Natural killer cell (primary cell): ENCODE measurements around the gene TSPAN31. TPM values are rescaled to one million over a fixed set of nuclear protein-coding genes. Genes with fewer than 3 reads are reported as not detected.

Experiments used
- ATAC-seq, 3 donors: fragments of 150-1000 bp in 2 of 3; fragments of 200-7000 bp in 1 of 3; cut with Tn5 transposase; 1 replicate in 1 of 3; 2 replicates in 2 of 3; pipeline ENCODE4 v1.10.0; 2021; ENCODE audit warnings: mild to moderate bottlenecking in 2 of 3, moderate library complexity in 2 of 3
- DNase-seq, 2 donors: peaks; one replicate each; pipeline versions ENCODE4 v3.0.0 to v3.0.0-alpha.2; 2013 to 2021; ENCODE audit warnings: mixed read lengths in 1 of 2
- H3K27ac ChIP-seq: one replicate; pipeline ENCODE4 v1.5.1; 2013; ENCODE audit warnings: mild to moderate bottlenecking, low read length
- H3K27me3 ChIP-seq: one replicate; pipeline ENCODE4 v1.6.1; 2013; ENCODE audit warnings: low read length; ENCODE audit not compliant: control insufficient read depth, insufficient read depth
- H3K36me3 ChIP-seq: one replicate; pipeline ENCODE4 v1.6.1; 2013; ENCODE audit warnings: low read length; ENCODE audit not compliant: control insufficient read depth, insufficient read depth
- H3K4me1 ChIP-seq: one replicate; pipeline ENCODE4 v1.6.1; 2013; ENCODE audit warnings: low read length; ENCODE audit not compliant: control insufficient read depth, insufficient read depth
- H3K4me3 ChIP-seq: one replicate; pipeline ENCODE4 v1.5.1; 2013; ENCODE audit warnings: low read length
- H3K9me3 ChIP-seq: one replicate; pipeline ENCODE4 v1.6.1; 2013; ENCODE audit warnings: low read length; ENCODE audit not compliant: control insufficient read depth, insufficient read depth
- H3K27ac Mint-ChIP-seq, 2 donors: one replicate each; pipeline ENCODE4 v1.8.0; 2022; ENCODE audit warnings: mild to moderate bottlenecking in 2 of 2, mixed read lengths in 2 of 2, moderate library complexity in 1 of 2
- H3K27me3 Mint-ChIP-seq, 2 donors: one replicate each; pipeline ENCODE4 v1.8.0; 2022; ENCODE audit warnings: low read depth in 2 of 2, mixed read lengths in 2 of 2
- H3K36me3 Mint-ChIP-seq: one replicate; pipeline ENCODE4 v1.8.0; 2022; ENCODE audit warnings: mixed read lengths
- H3K4me1 Mint-ChIP-seq, 2 donors: one replicate each; pipeline ENCODE4 v1.8.0; 2022; ENCODE audit warnings: mixed read lengths in 2 of 2
- H3K4me3 Mint-ChIP-seq: one replicate; pipeline ENCODE4 v1.8.0; 2022; ENCODE audit warnings: mild to moderate bottlenecking, moderate library complexity, mixed read lengths
- H3K9me3 Mint-ChIP-seq, 2 donors: one replicate each; pipeline ENCODE4 v1.8.0; 2022; ENCODE audit warnings: mixed read lengths in 2 of 2
- WGBS: methylation state at CpG from one replicate; pipeline ENCODE4 v1.1.7; 2013; ENCODE audit warnings: missing lambda C conversion rate; ENCODE audit not compliant: insufficient coverage; 5-methylcytosine and 5-hydroxymethylcytosine counted together
- intact Hi-C: fragments of 100-400 bp; cut with micrococcal nuclease; formaldehyde crosslinking; loops from one replicate; pipeline ENCODE4 v1.14.2; 2022
- total RNA-seq, 4 donors: library from RNA; stranded (reverse); fragments of 120-200 nt in 1 of 4; gene quantifications; one replicate each; pipeline versions ENCODE4 v1.2.3 to v1.2.4, GENCODE V29; 2013 to 2022
- TF ChIP-seq, protein P1 (sequence below): fragments of 200-600 bp; IDR thresholded peaks from one replicate; pipeline ENCODE4 v1.8.0; 2022; ENCODE audit warnings: antibody characterized with exemption

TSPAN31 gene
- total RNA-seq, 3 donors from 2014 or later (not counting 1 experiment from before 2014, with no cell fraction given): 18.3 to 27.0 (median 23.5) TPM

DNA sequence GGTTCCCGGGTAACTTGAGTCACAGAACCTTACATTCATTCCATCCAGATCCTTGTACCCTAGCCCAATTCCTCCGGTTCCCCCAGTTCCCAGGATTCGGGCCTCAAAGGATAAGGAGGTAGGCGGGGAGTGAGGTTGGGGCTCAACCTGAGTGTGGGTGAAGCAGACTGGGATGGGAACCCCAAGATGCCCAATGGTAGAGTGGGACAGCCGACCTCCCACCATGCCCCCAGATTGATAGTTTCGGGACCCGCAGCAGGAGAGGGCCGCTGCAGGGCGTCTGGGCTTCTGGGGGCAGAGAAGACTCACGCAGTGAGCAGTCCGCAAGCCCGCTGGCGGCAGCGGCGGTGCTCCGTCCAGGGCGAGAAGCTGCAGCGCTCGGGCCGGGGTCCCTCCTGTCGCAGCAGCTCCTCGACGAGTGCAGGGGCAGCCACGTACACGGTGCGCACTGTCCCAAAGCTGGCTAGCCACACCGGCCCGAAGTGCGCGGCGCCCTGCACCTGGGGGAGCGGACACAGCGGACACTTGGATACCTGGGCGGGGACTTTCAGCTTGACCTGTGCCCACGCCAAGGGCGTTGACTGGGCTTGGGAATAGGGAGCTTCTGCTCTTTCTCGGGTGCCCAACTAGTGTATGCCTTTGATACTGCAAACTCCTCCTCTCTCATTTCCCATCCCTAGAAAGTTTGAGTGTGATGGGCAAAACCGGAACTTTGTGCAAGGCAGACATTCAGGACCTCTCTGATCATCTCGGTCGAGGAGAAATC, 21.0 kb downstream of the TSPAN31 start:
- peak overlapping the region; percentile 36 to 74 for H3K27ac Mint-ChIP-seq

DNA sequence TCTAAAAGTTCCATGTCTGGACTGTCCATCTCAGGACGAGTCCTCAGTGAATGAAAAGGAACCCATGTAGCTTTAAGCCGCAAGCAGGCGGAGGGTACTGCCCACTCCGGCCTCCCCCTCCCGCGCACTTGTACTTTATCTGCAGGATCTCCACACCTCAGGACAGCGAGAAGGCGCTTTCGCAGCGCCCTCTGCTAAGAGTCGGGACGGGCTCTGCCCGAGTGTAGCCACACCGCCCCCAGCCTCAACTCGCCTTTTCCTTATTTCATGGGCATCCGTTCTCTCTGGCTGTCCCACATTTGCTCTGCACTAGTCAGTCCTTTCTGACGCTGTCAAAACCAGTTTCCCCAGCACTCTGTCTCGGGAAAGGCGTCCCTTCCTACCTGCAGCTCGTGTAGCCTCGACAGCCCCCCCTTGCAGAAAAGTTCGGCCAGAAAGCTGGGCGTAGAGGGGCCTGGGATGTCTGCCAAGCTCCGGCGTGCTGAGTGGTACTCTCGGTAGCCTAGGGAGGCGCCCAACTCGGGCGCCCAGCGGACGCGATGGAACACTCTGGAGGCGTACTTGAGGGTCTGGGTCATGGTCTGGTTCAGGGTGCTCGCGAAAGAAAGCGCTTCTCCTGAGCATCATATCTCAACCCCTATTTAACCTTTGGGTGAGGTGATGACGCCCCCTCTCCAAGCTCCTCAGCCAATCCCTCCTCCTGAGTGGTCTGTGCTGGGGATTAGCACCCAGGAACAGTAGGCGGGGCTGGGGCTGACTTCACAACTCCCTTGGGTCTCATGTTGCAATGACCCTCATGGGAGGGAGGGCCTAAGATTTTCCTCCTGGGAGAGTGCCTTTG, 21.8 kb downstream of the TSPAN31 start, which contains the start of gene CYP27B1:
CYP27B1 (minus strand) TSS at position 615 of the 841 bp plus-strand sequence; CDS start at position 578, 37 bp downstream.
- Histone ChIP-seq H3K36me3 (no peaks in the 10 kb centered on the region), H3K9me3 (no peaks in the 10 kb centered on the region), H3K4me1 (peaks cover 35% of the 10 kb centered on the region), H3K27me3 (peaks cover 41% of the 10 kb centered on the region), H3K27ac (no peak within 1 kb of the TSS), H3K4me3 (peak within 1 kb of the TSS; percentile 43)
- Mint-ChIP-seq H3K27me3 (peaks cover 40 to 44% of the 10 kb centered on the region in 2 donors), H3K27ac (peak within 1 kb of the TSS; percentile 31 to 36), H3K4me1 (peaks cover 27 to 31% of the 10 kb centered on the region in 2 donors), H3K9me3 (no peaks in the 10 kb centered on the region), H3K4me3 (peak within 1 kb of the TSS; percentile 86), H3K36me3 (no peaks in the 10 kb centered on the region)
- TF ChIP-seq, protein P1, sequence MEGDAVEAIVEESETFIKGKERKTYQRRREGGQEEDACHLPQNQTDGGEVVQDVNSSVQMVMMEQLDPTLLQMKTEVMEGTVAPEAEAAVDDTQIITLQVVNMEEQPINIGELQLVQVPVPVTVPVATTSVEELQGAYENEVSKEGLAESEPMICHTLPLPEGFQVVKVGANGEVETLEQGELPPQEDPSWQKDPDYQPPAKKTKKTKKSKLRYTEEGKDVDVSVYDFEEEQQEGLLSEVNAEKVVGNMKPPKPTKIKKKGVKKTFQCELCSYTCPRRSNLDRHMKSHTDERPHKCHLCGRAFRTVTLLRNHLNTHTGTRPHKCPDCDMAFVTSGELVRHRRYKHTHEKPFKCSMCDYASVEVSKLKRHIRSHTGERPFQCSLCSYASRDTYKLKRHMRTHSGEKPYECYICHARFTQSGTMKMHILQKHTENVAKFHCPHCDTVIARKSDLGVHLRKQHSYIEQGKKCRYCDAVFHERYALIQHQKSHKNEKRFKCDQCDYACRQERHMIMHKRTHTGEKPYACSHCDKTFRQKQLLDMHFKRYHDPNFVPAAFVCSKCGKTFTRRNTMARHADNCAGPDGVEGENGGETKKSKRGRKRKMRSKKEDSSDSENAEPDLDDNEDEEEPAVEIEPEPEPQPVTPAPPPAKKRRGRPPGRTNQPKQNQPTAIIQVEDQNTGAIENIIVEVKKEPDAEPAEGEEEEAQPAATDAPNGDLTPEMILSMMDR: no peak
- intact Hi-C loops: no loop called here
- WGBS: 13% methylated on average over 38 of the region's 38 CpGs
- ATAC-seq (peak; percentile 52 to 70 (median 58)), DNase-seq (peak in 1 of 2 donors; percentile 34)

More for the DNA sequence above, 21.0 kb downstream of the TSPAN31 start:
- Histone ChIP-seq H3K27me3 (peaks cover 41% of the 10 kb centered on the region), H3K27ac (no peak overlapping the region), H3K9me3 (no peaks in the 10 kb centered on the region), H3K4me1 (peaks cover 30% of the 10 kb centered on the region), H3K36me3 (no peaks in the 10 kb centered on the region), H3K4me3 (peak overlapping the region; percentile 43)
- intact Hi-C loops: no loop called here
- no peaks in the 10 kb centered on the region for H3K9me3 Mint-ChIP-seq
- DNase-seq (peak in 1 of 2 donors; percentile 24), ATAC-seq (peak in 1 of 3 donors; percentile 22)
- H3K4me1 Mint-ChIP-seq: peaks cover 23 to 26% of the 10 kb centered on the region in 2 donors
- peak overlapping the region; percentile 86 for H3K4me3 Mint-ChIP-seq
- TF ChIP-seq, protein P1: no peak
- H3K27me3 Mint-ChIP-seq: peaks cover 40 to 44% of the 10 kb centered on the region in 2 donors
- 3% methylated on average over 39 of the region's 40 CpGs for WGBS
- H3K36me3 Mint-ChIP-seq: no peaks in the 10 kb centered on the region

DNA sequence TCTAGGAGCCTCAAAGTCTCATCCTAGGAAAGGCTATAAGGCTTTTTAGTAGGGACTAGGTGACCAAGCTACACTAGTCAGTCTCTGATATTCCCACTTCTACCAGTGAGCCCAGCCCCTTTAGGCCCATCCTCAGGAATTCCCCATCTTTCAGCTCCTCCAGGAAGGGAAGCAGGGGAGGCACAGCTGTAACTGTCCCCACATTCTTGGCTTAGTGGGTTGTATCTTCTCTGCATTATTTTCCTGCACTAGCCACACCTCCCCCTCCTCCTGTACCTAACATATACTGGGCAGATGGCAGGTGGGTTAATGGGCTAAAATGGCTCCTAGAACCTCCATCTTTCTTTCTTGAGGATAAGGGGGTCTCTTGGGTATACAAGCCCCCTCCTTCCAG, 22.5 kb downstream of the TSPAN31 start:
- H3K27ac Mint-ChIP-seq: no peak overlapping the region
- H3K4me3 ChIP-seq: no peak overlapping the region
- peaks cover 39% of the 10 kb centered on the region for H3K4me1 ChIP-seq
- peaks cover 41% of the 10 kb centered on the region for H3K27me3 ChIP-seq
- no peak for DNase-seq
- no peak overlapping the region for H3K4me3 Mint-ChIP-seq
- H3K27ac ChIP-seq: no peak overlapping the region
- no peaks in the 10 kb centered on the region for H3K9me3 ChIP-seq
- intact Hi-C loops: no loop called here
- no peaks in the 10 kb centered on the region for H3K36me3 ChIP-seq
- no peak for ATAC-seq
- peaks cover 40 to 44% of the 10 kb centered on the region in 2 donors for H3K27me3 Mint-ChIP-seq
- H3K36me3 Mint-ChIP-seq: no peaks in the 10 kb centered on the region
- TF ChIP-seq, protein P1: no peak
- H3K4me1 Mint-ChIP-seq: peaks cover 31 to 35% of the 10 kb centered on the region in 2 donors
- H3K9me3 Mint-ChIP-seq: no peaks in the 10 kb centered on the region
